ENCODE results near the gene MAPK8IP3.

MAPK8IP3 gene

GRCh38 chr16:1677942-1678499 lies 28.0 kb upstream of the MAPK8IP3 start, which contains the start of gene JPT2:
JPT2 (plus strand) TSS chr16:1678279; CDS start chr16:1678313, 34 bp downstream.
- peak; percentile 98 for DNase-seq

GRCh38 chr16:1678500-1679098 lies 27.4 kb upstream of the MAPK8IP3 start:
- DNase-seq: no peak

- DNase-seq: no peak
These were observed 25.6 kb upstream of the MAPK8IP3 start for GRCh38 chr16:1680361-1680760.

GRCh38 chr16:1681032-1681431 lies 25.0 kb upstream of the MAPK8IP3 start:
- no peak for DNase-seq

GRCh38 chr16:1687427-1688316 lies 18.3 kb upstream of the MAPK8IP3 start:
- DNase-seq: no peak

- DNase-seq: no peak
These were observed 17.0 kb upstream of the MAPK8IP3 start for GRCh38 chr16:1688807-1689560.

- DNase-seq: no peak
These were observed 16.1 kb upstream of the MAPK8IP3 start for GRCh38 chr16:1689853-1690252.

GRCh38 chr16:1690810-1691209 lies 15.2 kb upstream of the MAPK8IP3 start:
- no peak for DNase-seq

GRCh38 chr16:1691276-1691675 lies 14.7 kb upstream of the MAPK8IP3 start:
- DNase-seq: no peak

GRCh38 chr16:1691956-1692355 lies 14.0 kb upstream of the MAPK8IP3 start:
- DNase-seq: no peak

- no peak for DNase-seq
These were observed 9.1 kb upstream of the MAPK8IP3 start for GRCh38 chr16:1696863-1697262.

- DNase-seq: no peak
These were observed 7.3 kb upstream of the MAPK8IP3 start for GRCh38 chr16:1698680-1699079.

- no peak for DNase-seq
These were observed 5.7 kb upstream of the MAPK8IP3 start for GRCh38 chr16:1700246-1700645.

GRCh38 chr16:1701216-1701878 lies 4.6 kb upstream of the MAPK8IP3 start:
- DNase-seq: no peak

- peak; percentile 55 for DNase-seq
These were observed 689 bp upstream of the MAPK8IP3 start for GRCh38 chr16:1705324-1705687.

GRCh38 chr16:1706386-1707192 lies 594 bp downstream of the MAPK8IP3 start:
- DNase-seq: peak; percentile 39

- DNase-seq: no peak
These were observed 1.3 kb downstream of the MAPK8IP3 start for GRCh38 chr16:1707193-1707790.

- DNase-seq: no peak
These were observed 2.2 kb downstream of the MAPK8IP3 start for GRCh38 chr16:1708083-1708767.

- DNase-seq: peak; percentile 58
These were observed 2.8 kb downstream of the MAPK8IP3 start for GRCh38 chr16:1708768-1709180.

- DNase-seq: peak; percentile 45
These were observed 3.4 kb downstream of the MAPK8IP3 start for GRCh38 chr16:1709356-1709755.
